NCI-H2196 (cell line): ENCODE results near the gene UBL3.

Source experiments
- DNase-seq: peaks from one replicate; lab custom pipeline; 2025; ENCODE audit not compliant: unreplicated experiment; lab: John Stamatoyannopoulos, UW

The UBL3 gene, protein sequence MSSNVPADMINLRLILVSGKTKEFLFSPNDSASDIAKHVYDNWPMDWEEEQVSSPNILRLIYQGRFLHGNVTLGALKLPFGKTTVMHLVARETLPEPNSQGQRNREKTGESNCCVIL

DNA sequence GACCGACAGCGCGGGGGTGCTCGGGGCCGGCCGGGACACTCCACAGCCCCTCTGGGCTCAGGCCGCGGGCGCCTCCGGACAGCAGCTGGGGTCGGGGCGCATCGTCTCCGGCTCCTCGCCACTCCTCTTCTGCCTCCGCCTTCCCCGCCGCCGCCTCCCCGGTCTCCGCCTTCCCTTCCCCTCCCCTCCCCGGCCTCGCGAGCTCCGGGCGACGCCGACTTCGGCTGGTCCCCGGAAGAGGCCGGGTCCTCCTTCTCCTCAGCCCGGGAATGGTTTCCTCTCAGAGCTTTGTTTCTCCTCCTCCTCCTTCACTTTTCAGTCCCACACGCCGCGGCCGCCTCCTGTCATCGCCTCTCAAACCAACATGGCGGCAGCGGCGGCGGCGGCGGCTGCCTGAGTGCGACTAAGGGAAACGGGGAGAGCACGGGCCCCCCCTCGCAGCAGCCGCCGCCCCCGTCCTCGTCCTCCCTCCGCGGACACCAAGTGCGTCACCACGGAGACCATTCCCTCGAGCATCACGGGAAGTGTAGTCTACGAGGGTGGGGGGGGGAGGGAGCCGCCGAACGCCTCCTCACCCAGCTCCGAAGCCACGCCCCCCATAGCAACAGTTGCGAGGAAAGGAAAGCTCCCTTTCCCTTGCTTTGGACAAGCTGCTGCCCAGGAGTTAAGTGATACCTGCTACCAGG, at the start of gene UBL3:
Gene UBL3 (minus strand): TSS at position 405 of the 686 bp plus-strand sequence. CDS start 1,079 bp downstream, outside the sequence.
- DNase-seq = peak; percentile 89

DNA sequence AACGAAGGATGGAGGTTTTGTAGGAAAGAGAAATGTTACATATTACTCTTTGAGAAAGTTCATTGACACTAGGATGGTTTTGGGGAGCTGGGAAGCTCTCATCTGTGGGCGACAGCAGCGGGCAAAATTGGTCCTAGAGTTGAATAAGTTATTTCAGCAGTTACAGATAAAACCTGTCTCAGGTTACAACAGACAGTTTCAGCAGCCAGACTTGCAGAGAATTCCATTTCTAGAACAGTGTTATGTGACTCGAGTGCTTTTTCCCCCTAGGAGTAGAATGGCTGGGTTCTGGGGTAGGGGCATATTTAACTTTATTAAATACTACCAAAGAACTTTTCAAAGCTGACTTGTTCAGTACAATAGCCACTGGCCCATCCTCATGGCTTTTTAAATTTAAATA, 46.7 kb upstream of the UBL3 start:
- DNase-seq = no peak

DNA sequence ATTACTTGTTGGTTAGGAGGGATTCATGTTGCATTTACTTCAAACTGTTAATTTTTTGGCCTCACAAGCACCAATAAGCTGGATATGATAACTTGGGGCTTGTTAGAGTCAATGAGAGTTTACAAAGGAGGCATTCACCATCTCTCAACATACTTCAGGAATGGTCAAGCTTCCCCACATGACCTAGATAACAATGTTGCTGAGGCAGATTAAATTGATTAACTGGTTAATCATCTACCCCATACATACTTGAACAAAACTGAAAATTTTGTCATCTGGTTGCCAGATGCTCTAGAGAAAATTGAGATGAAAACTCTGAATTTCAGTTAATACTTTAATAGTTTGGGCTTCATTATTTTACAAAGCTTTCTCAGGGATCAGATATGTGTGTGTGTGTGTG, 43.0 kb upstream of the UBL3 start:
- DNase-seq = no peak

DNA sequence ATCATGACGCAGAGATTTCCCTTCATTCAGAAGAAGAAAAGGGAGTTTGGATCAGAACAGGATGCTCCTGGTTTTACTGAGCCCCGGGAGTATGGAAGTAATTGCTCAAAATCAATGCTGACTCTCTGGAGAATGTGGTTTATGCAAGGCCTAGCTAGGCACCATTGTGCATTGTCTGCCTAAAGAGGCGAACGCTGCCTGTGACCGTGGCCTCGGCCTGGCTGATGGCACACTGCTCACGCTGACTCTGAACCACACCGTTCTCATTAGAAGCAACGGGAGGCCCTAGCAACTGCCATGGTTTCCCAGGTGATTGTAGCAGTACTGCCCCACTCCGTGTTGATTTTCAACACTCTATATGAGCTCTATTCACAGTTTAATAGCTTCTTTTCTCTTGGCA, 41.7 kb upstream of the UBL3 start:
- no peak for DNase-seq

DNA sequence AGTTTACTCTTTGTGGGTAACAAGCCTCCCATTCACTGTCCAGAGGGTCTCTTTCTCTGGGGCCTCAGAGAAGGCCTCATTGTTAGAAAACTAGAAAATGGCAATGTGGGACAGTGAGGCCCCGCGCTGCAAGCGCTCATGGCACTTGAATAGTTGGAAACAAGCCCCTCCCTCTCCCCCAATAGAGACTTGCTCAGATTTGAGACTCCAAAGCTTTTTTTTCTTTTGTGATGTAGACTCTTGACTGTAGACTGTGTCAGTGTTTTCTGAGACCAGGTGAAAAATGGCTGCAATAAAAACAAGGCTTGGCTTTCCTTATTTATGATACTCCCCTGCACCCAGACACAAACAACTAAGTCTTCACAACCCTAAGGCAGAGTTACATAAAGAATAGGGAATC, 38.7 kb upstream of the UBL3 start:
- DNase-seq = no peak

DNA sequence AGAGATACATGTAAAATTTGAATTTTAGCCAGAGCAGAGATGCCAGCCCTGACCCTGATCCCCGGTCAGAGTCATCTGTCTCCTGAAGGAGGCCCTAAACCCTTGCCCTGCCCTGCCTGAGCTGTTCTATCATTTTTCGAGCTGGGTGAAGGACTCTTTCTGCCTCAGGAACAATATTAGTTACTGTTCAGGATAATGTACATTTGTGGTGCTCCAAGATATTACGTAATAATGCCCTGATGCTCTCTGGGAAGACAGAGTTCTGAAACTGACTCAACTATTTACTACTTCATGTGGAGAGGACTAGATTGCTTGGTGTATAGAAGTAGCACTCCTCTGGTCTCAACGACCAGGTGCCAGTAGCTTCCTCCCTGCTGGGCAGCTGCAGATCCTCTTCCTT, 37.9 kb upstream of the UBL3 start:
- DNase-seq = no peak

DNA sequence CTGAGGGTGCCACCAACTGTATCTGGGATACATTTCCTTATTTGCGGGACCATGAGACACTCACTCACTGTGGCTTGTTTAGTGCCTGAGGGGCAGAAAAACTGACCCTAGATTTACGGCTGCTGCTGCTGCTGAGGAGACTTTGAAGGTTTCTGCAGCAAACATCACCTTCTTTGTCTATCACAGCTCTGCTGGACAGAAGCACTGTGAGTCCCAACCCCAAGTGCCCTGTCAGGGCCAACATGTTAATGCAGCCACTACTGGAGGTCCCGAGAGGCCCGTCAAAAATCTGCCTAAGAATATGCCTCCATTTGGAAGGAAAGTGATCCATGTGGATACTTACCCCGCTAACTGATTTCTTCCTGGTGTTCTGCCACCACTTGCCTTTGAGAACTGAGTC, 37.3 kb upstream of the UBL3 start:
- DNase-seq = no peak

DNA sequence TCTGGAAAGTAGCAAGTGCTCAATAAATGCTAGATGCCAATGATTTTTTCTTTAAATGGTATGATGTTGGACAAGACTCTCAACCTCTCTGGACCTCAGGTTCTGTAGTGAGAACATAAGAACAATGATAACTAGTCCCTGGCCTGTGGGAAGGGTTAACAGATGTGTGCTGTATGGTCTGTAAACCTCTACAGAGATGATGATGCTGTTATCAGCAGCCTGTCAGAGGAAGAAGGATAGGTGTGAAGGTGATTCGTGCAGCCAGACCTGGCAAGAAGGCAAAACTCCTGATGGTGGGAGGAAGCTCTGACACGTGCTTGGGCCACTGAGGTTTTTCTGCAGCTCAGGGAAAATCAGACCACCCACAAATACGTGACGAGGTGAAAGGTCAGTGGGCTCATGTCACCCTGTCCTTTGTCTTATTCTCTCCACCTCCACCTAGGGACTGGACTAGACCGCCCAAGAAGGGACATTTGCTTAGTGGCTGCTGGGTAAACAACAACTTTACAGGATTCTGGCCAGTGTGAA, 36.7 kb upstream of the UBL3 start:
- no peak for DNase-seq

DNA sequence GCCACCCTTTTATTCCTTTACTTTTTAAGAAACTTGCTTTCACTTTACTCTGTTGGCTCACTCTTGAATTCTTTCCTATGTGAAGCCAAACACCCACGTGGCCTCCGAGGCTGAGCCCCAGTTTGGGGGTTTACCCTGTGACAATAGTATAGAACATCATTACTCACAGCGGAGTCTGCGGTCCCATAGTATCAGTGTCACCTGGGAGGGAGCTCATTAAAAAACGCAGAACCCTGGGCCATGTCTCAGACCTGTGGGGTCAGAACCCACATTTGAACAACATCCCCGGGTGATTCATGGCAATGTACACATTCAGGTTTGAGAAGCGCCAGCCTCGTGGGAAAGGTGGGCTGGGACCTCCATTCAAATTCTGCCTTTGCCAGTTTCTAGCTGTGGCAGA, 36.0 kb upstream of the UBL3 start:
- DNase-seq = no peak

DNA sequence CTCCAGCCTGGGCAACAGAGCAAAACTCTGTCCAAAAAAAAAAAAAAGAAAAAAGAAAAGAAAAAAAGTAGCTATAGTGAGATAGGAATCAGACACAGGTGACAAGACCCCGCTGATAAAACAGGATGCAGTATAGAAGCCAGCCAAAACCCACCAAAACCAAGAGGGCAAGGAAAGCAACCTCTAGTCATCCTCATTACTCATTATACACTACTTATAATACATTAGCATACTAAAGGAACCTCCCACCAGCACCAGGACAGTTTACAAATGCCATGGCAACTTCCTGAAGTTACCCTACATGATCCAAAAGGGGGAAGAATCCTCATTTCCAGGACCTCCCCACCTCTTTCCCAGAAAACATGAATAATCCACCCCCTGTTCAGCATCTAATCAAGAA, 35.6 kb upstream of the UBL3 start:
- no peak for DNase-seq

DNA sequence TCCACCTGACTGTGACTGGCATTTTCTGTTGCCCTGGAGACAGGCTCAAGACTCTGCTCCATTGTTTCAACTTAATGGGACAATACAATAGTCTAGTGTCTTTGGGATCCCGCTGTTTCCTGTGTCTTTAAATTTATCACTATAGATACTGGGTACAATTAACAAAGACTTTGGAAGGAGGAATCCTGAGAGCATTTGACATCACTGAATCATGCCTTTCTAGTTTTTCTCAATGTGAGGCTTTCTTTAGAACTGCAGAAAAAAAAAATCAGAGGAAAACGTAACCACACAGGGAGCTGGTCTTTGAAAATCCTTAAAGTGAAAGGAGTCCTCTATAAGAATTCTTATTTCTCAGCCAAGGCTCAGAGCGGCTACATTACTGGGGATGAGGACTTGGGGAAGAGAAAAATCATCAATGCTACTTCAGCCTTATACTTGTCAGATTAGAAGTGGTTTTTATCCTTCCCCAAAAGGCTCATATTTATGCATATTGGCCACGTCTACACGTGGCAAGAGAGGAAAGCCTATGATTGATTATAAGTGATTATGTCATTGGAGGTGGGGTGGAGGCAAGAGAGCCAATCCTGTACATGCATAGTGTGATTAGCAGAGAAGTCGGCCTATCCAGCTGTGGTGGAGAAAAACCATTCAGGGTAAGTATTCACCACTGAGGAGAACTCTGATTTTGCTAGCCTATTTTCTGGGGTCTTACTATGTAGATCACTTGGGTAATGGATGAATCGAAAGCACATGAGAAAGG, 34.4 kb upstream of the UBL3 start:
- no peak for DNase-seq

DNA sequence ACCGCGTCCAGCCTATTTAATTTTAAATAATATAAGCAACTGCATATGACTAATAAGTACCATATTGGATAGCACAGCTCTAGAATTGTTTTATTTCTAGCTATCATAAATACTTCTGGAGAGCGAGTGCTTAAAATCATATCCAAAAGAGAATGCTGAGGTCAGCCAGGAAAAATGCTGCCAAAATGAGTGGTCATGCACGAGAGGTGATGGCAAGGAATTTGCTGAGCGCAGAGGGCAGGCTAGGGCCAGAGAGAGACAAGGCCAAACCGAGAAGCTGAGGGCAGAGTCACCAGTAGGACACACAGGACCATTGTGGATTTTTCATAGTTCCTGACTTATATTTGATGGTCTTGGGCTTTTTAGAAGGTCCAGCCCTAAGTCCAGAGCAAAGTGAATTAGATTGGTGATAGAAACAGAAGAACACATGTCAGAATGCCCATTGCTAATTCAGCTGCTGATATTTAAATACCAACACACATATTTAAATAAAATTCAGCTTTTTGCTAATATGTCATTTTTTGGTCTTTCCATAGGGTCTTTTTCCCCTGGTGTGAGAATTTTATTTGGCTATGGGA, 33.6 kb upstream of the UBL3 start:
- DNase-seq = no peak

DNA sequence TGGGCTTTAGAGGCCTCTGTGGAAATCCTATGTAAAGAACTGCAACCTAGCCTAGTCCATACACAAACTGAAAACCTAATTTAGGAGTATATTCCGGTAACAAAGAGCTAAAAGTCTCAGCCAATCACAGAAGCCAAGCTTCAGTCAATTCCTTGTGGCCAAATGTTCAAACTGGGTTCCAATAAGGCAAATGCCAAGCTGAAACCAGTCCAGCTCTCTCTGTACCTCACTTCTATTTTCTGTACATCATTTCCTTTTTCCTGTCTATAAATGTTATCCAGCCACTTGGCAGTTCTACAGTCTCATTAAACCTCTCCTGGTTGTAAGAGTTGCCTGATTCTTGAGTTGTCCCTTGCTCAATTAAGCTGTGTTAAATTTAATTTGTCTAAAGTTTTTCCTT, 31.7 kb upstream of the UBL3 start:
- no peak for DNase-seq

DNA sequence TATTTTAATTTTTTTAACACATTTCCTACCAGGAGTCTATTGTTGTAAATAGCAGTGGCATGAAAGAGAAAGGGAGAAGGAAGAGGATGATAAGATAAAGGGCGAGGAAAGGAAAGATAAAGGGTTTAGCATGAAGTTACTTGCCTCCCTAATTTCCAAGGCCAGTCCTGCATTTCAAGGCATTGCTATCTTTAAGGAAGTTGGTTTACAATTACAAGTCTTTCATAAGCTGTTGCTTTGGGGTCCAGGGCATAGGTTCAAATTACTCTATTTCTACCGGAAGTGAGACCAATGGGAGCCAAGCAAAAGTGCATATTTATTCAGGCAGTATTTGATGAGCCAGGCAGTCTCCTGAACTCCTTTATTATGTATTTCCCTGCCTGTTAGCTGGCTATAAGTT, 27.7 kb upstream of the UBL3 start:
- DNase-seq = no peak

DNA sequence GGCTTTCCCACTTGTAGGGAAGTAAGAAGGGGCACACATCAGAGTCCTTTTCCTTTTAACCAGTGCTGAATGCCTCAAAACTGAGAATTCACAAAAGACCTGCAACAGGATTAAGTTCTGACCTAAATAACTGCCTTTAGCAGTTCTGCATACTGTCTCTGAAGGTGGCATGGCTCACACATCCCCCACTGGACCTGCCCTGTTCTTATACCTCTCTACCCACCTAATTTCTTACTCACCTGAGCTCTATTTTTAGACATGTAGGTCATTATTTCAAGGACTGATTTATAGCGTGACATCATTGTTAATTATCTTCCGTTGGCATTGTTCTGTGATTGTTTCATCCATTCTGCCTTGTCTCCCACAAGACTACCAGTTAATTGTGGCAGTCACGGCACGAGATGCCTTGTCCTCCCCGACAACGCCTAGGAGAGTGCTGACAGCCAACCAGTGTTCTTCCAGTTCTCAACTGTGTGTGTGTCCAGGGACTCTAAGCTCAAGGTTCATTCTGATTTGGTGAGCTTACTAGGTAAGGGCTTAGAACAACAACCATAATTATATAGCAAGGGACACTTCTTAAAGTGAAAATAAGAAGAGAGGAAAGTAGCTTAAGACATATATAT, 27.1 kb upstream of the UBL3 start:
- DNase-seq = no peak

DNA sequence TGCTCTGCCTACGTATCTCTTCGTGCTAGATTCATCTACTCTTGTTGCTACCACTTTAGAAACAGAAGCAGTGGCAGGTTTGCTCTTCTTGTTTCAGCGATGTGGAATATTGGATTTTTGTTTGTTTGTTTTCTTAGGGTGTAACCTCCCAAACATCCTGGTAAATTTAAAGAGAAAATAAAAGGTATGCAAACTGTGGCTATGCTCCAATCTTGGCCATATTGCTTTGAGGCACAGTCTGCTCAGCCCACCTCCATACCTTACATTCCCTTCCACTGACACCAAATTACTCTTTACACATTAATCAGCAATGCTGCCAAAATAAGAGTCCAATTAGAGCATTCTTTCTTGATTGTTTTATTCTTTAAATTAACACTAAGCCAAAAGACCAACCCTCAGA, 25.2 kb upstream of the UBL3 start:
- DNase-seq = no peak

DNA sequence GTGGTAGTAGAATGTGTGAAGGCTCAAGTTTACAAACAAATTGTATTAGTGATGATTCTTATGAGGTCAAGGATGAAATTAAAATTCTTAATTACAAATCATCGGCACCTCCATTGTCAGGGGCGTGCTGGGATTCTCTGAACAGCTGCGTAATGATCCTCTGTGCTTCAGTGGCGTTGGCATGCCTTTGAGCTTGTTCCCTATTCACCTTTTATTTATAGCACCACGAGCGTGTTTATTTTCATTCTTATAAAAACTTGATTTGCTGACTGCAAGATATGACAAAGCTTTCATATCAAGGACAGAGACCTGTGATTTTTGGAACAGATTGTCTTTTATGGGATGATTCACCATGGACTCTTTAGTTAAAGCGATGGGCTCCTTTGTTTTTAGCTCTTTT, 18.2 kb upstream of the UBL3 start:
- DNase-seq = no peak

DNA sequence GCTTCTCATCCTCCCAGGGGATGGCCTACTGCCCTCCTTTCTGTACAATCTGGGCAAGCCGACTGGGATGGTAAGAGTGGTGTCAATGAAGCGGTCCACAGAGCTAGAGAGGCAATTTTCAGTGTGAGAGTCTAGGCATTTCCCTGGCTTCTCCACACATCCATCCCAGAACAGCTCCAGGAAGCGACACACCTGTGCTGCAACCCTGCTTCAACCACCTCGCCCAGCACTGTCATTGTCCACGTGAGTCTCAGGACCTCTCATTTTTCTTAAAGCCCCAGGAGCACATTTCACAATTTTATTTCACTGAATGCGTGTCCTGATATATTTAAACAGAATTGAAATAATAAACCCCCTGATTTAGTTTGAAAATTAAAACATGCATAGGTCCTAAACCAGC, 15.5 kb upstream of the UBL3 start:
- DNase-seq = no peak

DNA sequence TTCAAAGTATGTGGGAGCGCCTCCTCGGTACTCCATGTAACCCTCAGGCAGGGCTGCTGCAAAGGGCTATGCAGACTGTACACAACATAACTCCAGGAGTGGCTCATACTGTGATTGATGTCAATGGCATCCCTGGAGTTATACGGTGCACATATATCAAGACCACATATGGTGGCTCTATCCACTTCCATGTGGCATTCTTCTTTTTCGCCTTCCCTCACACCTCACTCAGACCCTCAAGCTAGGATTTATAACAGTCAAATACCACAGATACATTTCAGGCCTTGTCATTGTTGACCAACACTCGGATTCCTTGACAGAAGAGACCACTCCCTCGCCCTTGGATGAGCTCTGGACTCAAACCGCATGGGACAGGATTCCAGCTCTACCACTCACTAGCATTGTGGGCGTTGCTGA, 11.3 kb upstream of the UBL3 start:
- DNase-seq = no peak

DNA sequence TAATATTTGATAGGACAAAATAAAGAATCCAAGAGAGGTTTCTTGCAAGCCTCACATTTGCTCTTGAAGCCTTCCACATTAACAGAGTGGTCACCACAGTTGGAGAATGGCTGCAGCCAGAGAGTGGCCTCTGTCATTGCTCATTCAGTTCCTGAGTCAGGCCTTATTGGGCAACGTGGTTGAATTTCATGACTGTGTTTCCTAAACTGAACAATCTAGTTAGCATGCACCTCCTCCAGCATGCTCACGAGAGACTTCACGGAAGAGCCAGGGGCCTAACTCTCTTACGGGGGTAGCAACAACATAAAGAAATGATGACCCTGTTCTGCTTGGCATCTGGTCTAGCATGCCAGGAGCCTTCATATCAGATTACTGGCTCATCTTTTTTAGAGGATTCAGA, 9.6 kb upstream of the UBL3 start:
- DNase-seq = no peak

DNA sequence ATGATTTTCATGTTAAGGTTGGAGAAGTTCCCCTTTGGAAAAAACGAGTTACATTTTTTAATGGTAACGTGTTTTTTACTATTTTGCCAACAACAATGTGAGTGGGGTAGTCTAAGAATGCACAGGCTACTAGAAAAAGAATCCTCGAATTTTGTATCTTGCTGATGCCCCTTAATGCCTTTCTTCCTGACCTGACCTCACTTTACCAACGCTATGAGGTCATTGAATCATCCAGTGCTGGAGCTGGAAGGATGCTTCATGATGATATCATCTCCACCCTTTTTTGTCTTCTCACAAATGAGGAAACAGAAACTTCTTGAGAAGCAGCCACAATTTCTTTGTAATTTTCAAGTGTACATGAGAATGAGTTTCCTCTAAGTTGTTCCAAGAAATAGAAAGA, 8.2 kb upstream of the UBL3 start:
- no peak for DNase-seq

DNA sequence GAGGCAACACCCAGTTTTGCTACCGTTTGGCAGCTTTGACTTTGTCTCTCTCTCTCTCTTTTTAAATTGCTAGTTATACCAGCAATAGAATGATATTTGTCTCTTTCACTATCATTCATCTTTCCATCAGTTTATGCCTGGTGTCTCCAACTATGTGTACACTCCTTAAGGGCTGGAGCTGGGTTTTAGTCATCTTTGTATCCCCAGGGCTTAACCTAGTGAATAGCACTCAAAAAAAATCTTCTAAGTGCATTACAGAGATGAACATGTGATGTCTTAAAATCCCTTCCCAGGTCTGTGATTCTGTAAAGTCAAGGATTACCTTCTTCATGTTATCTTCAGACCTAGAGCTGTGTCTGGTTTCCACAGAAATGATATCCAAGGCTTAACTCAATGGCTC, 7.8 kb upstream of the UBL3 start:
- DNase-seq = no peak
